ENCODE measurements around the gene CCDC83.
A peak's percentile ranks its signal among the peaks of the same experiment; 100 is the strongest.

CCDC83 gene

GRCh38 chr11:85822814-85823213, 32.4 kb upstream of the CCDC83 start:
- TF ChIP-seq, protein P1, sequence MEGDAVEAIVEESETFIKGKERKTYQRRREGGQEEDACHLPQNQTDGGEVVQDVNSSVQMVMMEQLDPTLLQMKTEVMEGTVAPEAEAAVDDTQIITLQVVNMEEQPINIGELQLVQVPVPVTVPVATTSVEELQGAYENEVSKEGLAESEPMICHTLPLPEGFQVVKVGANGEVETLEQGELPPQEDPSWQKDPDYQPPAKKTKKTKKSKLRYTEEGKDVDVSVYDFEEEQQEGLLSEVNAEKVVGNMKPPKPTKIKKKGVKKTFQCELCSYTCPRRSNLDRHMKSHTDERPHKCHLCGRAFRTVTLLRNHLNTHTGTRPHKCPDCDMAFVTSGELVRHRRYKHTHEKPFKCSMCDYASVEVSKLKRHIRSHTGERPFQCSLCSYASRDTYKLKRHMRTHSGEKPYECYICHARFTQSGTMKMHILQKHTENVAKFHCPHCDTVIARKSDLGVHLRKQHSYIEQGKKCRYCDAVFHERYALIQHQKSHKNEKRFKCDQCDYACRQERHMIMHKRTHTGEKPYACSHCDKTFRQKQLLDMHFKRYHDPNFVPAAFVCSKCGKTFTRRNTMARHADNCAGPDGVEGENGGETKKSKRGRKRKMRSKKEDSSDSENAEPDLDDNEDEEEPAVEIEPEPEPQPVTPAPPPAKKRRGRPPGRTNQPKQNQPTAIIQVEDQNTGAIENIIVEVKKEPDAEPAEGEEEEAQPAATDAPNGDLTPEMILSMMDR (conservative IDR thresholded peaks at IDR 0.05; ENCODE audit: low read depth, low read length), result no peak
- peak; percentile 39 for DNase-seq (ENCODE audit: low read depth)
- H3K4me3 ChIP-seq (ENCODE audit: low read depth, low read length), result no peak overlapping the region

- H3K4me3 ChIP-seq (ENCODE audit: low read depth, low read length), result no peak overlapping the region
- DNase-seq (ENCODE audit: low read depth), result no peak
- TF ChIP-seq, protein P1 (conservative IDR thresholded peaks at IDR 0.05; ENCODE audit: low read depth, low read length), result no peak
These were observed 31.4 kb upstream of the CCDC83 start for GRCh38 chr11:85823816-85824215.

GRCh38 chr11:85825616-85826015, 29.6 kb upstream of the CCDC83 start:
- TF ChIP-seq, protein P1 (conservative IDR thresholded peaks at IDR 0.05; ENCODE audit: low read depth, low read length), result no peak
- DNase-seq (ENCODE audit: low read depth), result no peak
- no peak overlapping the region for H3K4me3 ChIP-seq (ENCODE audit: low read depth, low read length)

GRCh38 chr11:85826116-85826855, 28.9 kb upstream of the CCDC83 start:
- no peak overlapping the region for H3K4me3 ChIP-seq (ENCODE audit: low read depth, low read length)
- TF ChIP-seq, protein P1 (conservative IDR thresholded peaks at IDR 0.05; ENCODE audit: low read depth, low read length), result peak; percentile 79
- DNase-seq (ENCODE audit: low read depth), result peak; percentile 55

DNA sequence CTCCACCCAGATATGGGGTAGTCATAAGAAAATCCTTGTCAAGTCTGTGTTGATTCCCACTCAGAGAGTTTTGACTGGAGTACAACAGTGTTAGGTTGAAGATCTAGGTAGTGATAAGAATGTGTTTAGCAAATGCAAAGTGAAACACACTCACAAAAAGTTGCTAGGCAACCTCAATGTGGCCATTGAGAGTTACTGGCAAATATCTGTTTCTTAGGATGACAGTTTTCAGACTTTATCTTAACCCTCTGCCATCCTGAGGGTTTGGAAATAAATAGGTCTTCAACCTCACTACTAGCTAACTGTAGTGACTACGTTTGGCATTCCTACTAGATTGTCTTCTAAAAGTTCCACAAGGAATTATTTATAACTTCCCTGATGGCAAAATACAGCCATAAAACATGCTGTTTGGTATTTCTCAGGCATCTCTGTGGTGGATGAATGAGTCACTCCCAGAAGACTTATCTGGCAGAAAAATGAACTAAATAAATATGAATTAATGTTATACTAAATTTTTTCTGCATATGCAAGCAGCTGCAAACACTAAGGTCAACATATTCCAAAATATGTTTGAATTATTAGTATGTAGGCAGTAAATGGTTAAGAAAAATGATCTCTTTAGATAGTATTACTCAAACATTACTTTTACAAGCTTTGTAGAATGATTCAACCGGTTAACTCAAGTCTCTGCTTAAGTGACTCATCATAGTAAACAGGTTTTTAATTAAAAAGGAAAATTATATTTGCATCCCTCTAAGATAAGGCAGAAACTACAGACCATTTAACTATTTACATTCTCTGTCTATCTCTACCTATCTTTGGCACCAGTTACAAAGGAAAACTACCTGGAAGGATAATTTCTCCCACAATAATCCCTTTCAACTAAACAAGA, 27.2 kb upstream of the CCDC83 start:
- DNase-seq (ENCODE audit: low read depth), result peak; percentile 87
- no peak overlapping the region for H3K4me3 ChIP-seq (ENCODE audit: low read depth, low read length)
- TF ChIP-seq, protein P1 (conservative IDR thresholded peaks at IDR 0.05; ENCODE audit: low read depth, low read length), result no peak

GRCh38 chr11:85828640-85828978, 26.6 kb upstream of the CCDC83 start:
- no peak overlapping the region for H3K4me3 ChIP-seq (ENCODE audit: low read depth, low read length)
- TF ChIP-seq, protein P1 (conservative IDR thresholded peaks at IDR 0.05; ENCODE audit: low read depth, low read length), result no peak
- DNase-seq (ENCODE audit: low read depth), result no peak
